Body of pancreas (tissue), 4 donors: ENCODE results near the gene TNNT1. TPM values are rescaled to one million over a fixed set of nuclear protein-coding genes. Genes with fewer than 3 reads are reported as not detected.
A peak's percentile ranks its signal among the peaks of the same experiment; 100 is the strongest.

Experiments used
- ATAC-seq: fragments of 150-250 bp; one replicate; pipeline ENCODE4 v1.9.1; 2016
- DNase-seq, 4 donors: peaks; one replicate each; pipeline ENCODE4 v3.0.0-alpha.2; 2019
- H3K27ac ChIP-seq, 4 donors: fragments of 200-600 bp; sonication (generic); 1 replicate in 3 of 4; 2 replicates in 1 of 4; pipeline versions ENCODE4 v1.5.1 to v1.6.1; 2016 to 2019; ENCODE audit warnings: mild to moderate bottlenecking in 1 of 4, mixed read lengths in 1 of 4, moderate library complexity in 1 of 4
- H3K27me3 ChIP-seq, 2 donors: fragments of 200-600 bp; sonication (generic); one replicate each; pipeline ENCODE4 v1.6.0; 2016; ENCODE audit warnings: mild to moderate bottlenecking in 1 of 2
- H3K36me3 ChIP-seq, 2 donors: fragments of 200-600 bp; sonication (generic); replicated peaks in 1 of 2; 2 replicates each; pipeline ENCODE4 v1.5.1; 2016; ENCODE audit warnings: low read depth in 2 of 2; ENCODE audit not compliant: insufficient read depth in 1 of 2
- H3K4me1 ChIP-seq: fragments of 200-600 bp; sonication (generic); one replicate; pipeline ENCODE4 v1.6.0; 2016
- H3K4me3 ChIP-seq, 2 donors: fragments of 200-600 bp; sonication (generic); 1 replicate in 1 of 2; 2 replicates in 1 of 2; pipeline ENCODE4 v1.5.1; 2016 to 2019
- H3K9me3 ChIP-seq, 3 donors: fragments of 200-600 bp; sonication (generic); 1 replicate in 2 of 3; 2 replicates in 1 of 3; pipeline ENCODE4 v1.5.1; 2016
- CTCF ChIP-seq, 7 experiments: fragments of 450-650 bp in 4 of 7; fragments of 200-600 bp in 3 of 7; sonication (generic) in 3 of 7; IDR thresholded peaks; one replicate each; pipeline ENCODE4 v1.5.1; 2016 to 2019; ENCODE audit warnings: antibody characterized with exemption in 7 of 7
- POLR2A ChIP-seq, 3 donors: fragments of 450-650 bp; IDR thresholded peaks; one replicate each; pipeline ENCODE4 v1.6.1; 2016; ENCODE audit warnings: antibody characterized with exemption in 3 of 3, mild to moderate bottlenecking in 2 of 3
- WGBS, 2 donors: methylation state at CpG; one replicate each; pipeline ENCODE4 v1.1.5; 2017; 5-methylcytosine and 5-hydroxymethylcytosine counted together
- intact Hi-C: fragments of 100-400 bp; cut with DNase I; formaldehyde crosslinking; loops from one replicate; pipeline ENCODE4 v1.15.1; 2023
- total RNA-seq, 2 donors: library from RNA; depleted of rRNA; stranded (reverse); fragments of >200 nt; gene quantifications; one replicate each; pipeline ENCODE4 v1.1.0, GENCODE V29; 2016

The TNNT1 gene
- total RNA-seq, 2 donors from 2014 or later: not detected

- no peak for ATAC-seq
These were observed 58.4 kb downstream of the TNNT1 start for GRCh38 chr19:55090564-55090963.

GRCh38 chr19:55089342-55089944 lies 59.6 kb downstream of the TNNT1 start:
- H3K9me3 ChIP-seq: no peaks in the 10 kb centered on the region
- H3K4me3 ChIP-seq: no peak overlapping the region
- H3K27me3 ChIP-seq: no peaks in the 10 kb centered on the region
- intact Hi-C loops: no loop called here
- peaks cover 2 to 8% of the 10 kb centered on the region in 2 donors for H3K36me3 ChIP-seq
- no peak for TF ChIP-seq POLR2A (IDR thresholded peaks at IDR 0.05)
- no peak for TF ChIP-seq CTCF (IDR thresholded peaks at IDR 0.05)
- no peak overlapping the region for H3K27ac ChIP-seq
- 94 to 95% methylated on average over 3 of the region's 3 CpGs for WGBS, 2 donors
- H3K4me1 ChIP-seq: peaks cover 23% of the 10 kb centered on the region
- DNase-seq (peak in 1 of 4 donors; percentile 9), ATAC-seq (no peak)

More at GRCh38 chr19:55090564-55090963, 58.4 kb downstream of the TNNT1 start:
- intact Hi-C loops: no loop called here
- no peak for DNase-seq
- no peak for TF ChIP-seq CTCF (IDR thresholded peaks at IDR 0.05)
- no peak for TF ChIP-seq POLR2A (IDR thresholded peaks at IDR 0.05)
- 87 to 89% methylated on average over 10 to 13 of the region's 13 CpGs for WGBS, 2 donors
- H3K4me3 ChIP-seq: no peak overlapping the region
- no peaks in the 10 kb centered on the region for H3K27me3 ChIP-seq
- peaks cover 23% of the 10 kb centered on the region for H3K4me1 ChIP-seq
- no peak overlapping the region for H3K27ac ChIP-seq
- peaks cover 6 to 8% of the 10 kb centered on the region in 2 donors for H3K36me3 ChIP-seq
- H3K9me3 ChIP-seq: no peaks in the 10 kb centered on the region

GRCh38 chr19:55088543-55089341 lies 60.3 kb downstream of the TNNT1 start:
- H3K4me3 ChIP-seq: no peak overlapping the region
- H3K27me3 ChIP-seq: no peaks in the 10 kb centered on the region
- no peaks in the 10 kb centered on the region for H3K9me3 ChIP-seq
- H3K27ac ChIP-seq: peak overlapping the region in 1 of 4 donors; percentile 29
- DNase-seq: peak; percentile 69 to 82 (median 74)
- TF ChIP-seq CTCF (IDR thresholded peaks at IDR 0.05) (peak; percentile 43 to 80 (median 48)), POLR2A (IDR thresholded peaks at IDR 0.05) (no peak)
- H3K36me3 ChIP-seq: peaks cover 0 to 8% of the 10 kb centered on the region in 2 donors
- peak; percentile 51 for ATAC-seq
- H3K4me1 ChIP-seq: peaks cover 23% of the 10 kb centered on the region
- 48 to 53% methylated on average over 12 to 13 of the region's 18 CpGs for WGBS, 2 donors
- intact Hi-C loops: no loop called here

- DNase-seq (no peak), ATAC-seq (no peak)
- H3K36me3 ChIP-seq: peaks cover 0 to 8% of the 10 kb centered on the region in 2 donors
- intact Hi-C loops: no loop called here
- no peak for TF ChIP-seq POLR2A (IDR thresholded peaks at IDR 0.05)
- TF ChIP-seq CTCF (IDR thresholded peaks at IDR 0.05): no peak
- H3K27ac ChIP-seq: peak overlapping the region in 1 of 4 donors; percentile 29
- H3K27me3 ChIP-seq: peaks cover 0 to 5% of the 10 kb centered on the region in 2 donors
- H3K4me1 ChIP-seq: peaks cover 23% of the 10 kb centered on the region
- no peak overlapping the region for H3K4me3 ChIP-seq
- WGBS, 2 donors: 69 to 77% methylated on average over 12 of the region's 12 CpGs
- H3K9me3 ChIP-seq: no peaks in the 10 kb centered on the region
These were observed 61.0 kb downstream of the TNNT1 start for GRCh38 chr19:55088021-55088451.
